H1 (cell line): ENCODE data around the gene DNAJC7.
"Not testable (repeated sequence)": the region's sequence is repeated elsewhere in the genome, so short reads cannot be mapped to it uniquely, and the experiment has no call there.

Experiments used
- CTCF ChIP-seq, 3 experiments: IDR thresholded peaks; 1 replicate in 2 of 3; 2 replicates in 1 of 3; pipeline versions ENCODE4 v1.5.1 to v1.6.1; 2011; ENCODE audit warnings: low read length in 3 of 3, mild to moderate bottlenecking in 3 of 3, inconsistent platforms in 2 of 3, low read depth in 1 of 3, moderate library complexity in 1 of 3; ENCODE audit not compliant: insufficient read depth in 1 of 3; ENCODE audit errors: control extremely low read depth in 1 of 3
- POLR2A ChIP-seq, 2 experiments: IDR thresholded peaks; 1 replicate in 1 of 2; 2 replicates in 1 of 2; pipeline ENCODE4 v1.6.1; 2011; ENCODE audit warnings: low read depth in 2 of 2, low read length in 2 of 2, mild to moderate bottlenecking in 2 of 2; ENCODE audit errors: control extremely low read depth in 1 of 2

DNA sequence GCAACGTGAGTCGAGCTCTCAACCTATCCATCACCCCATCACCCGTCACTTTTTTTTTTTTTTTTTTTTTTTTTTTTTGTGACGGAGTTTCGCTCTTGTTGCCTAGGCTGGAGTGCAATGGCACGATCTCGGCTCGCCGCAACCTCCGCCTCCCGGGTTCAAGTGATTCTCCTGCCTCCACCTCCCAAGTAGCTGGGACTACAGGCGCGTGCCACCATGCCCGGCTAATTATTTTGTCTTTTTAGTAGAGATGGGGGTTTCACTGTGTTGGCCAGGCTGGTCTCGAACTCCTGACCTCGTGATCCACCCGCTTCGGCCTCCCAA is 86.4 kb downstream of the DNAJC7 start:
- TF ChIP-seq CTCF (IDR thresholded peaks at IDR 0.05; ENCODE audit: control extremely low read depth in 1 of 3, insufficient read depth in 1 of 3, low read depth in 1 of 3, low read length in 3 of 3); POLR2A (IDR thresholded peaks at IDR 0.05; ENCODE audit: control extremely low read depth in 1 of 2, low read depth in 2 of 2, low read length in 2 of 2): not testable (repeated sequence)
